ENCODE results near the gene ELN.

- TF ChIP-seq CTCF (IDR thresholded peaks at IDR 0.05; ENCODE audit: low read depth, low read length, poor library complexity, severe bottlenecking): no peak
- no peak for TF ChIP-seq EZH2phosphoT487 (IDR thresholded peaks at IDR 0.05; ENCODE audit: borderline replicate concordance, low read length)
These were observed 8.8 kb upstream of the ELN start for GRCh38 chr7:74019149-74019548.
